HepG2 (cell line): ENCODE data around the gene EXOC3L2. TPM values are rescaled to one million over a fixed set of nuclear protein-coding genes. Genes with fewer than 3 reads are reported as not detected.

Experiments
- ATF7-NPFF ChIP-seq: sonication (generic); formaldehyde crosslinking; IDR thresholded peaks from 2 replicates; pipeline ENCODE4 v1.8.1; 2023; ENCODE audit warnings: mild to moderate bottlenecking, low read depth, missing genetic modification reagents, moderate library complexity
- EHMT2 ChIP-seq: fragments of 200-600 bp; sonication (generic); IDR thresholded peaks from 2 replicates; pipeline ENCODE4 v1.7.0; 2017; ENCODE audit warnings: antibody characterized with exemption, low read depth, low read length, borderline replicate concordance
- EP300 ChIP-seq, 3 experiments: sonication (generic) in 1 of 3; formaldehyde crosslinking in 1 of 3; IDR thresholded peaks; 2 replicates each; pipeline versions ENCODE4 v1.5.1 to v1.6.1; 2011 to 2020; ENCODE audit warnings: low read depth in 2 of 3, low read length in 2 of 3, borderline replicate concordance in 1 of 3, improper control_type of control experiment in 1 of 3, mild to moderate bottlenecking in 1 of 3, missing genetic modification reagents in 1 of 3, moderate library complexity in 1 of 3
- GATAD2A ChIP-seq: IDR thresholded peaks from 2 replicates; pipeline ENCODE4 v1.6.1; 2016
- LRRFIP1 ChIP-seq: sonication (generic); formaldehyde crosslinking; conservative IDR thresholded peaks from 2 replicates; pipeline ENCODE4 v1.4.0; 2020; ENCODE audit warnings: missing genetic modification reagents
- RBM39 ChIP-seq: fragments of 200-400 bp; formaldehyde crosslinking; IDR thresholded peaks from one replicate; pipeline ENCODE4 v1.6.1; 2018; ENCODE audit warnings: antibody characterized with exemption, mild to moderate bottlenecking, low read depth, low read length; ENCODE audit not compliant: poor library complexity, severe bottlenecking
- RXRB ChIP-seq: IDR thresholded peaks from 2 replicates; pipeline ENCODE4 v1.6.1; 2016; ENCODE audit warnings: borderline replicate concordance, missing genetic modification reagents, missing compliant biosample characterization
- SIN3B ChIP-seq: fragments of 150-350 bp; IDR thresholded peaks from 2 replicates; pipeline ENCODE4 v1.6.1; 2014; ENCODE audit warnings: low read length
- TMF1 ChIP-seq: sonication (generic); formaldehyde crosslinking; IDR thresholded peaks from 2 replicates; pipeline ENCODE4 v1.8.1; 2022; ENCODE audit warnings: low read depth, missing genetic modification reagents
- ZNF160 ChIP-seq: sonication (generic); formaldehyde crosslinking; IDR thresholded peaks from 2 replicates; pipeline ENCODE4 v1.8.0; 2022; ENCODE audit warnings: mild to moderate bottlenecking, inconsistent platforms, missing genetic modification reagents
- ZNF264 ChIP-seq: sonication (generic); formaldehyde crosslinking; IDR thresholded peaks from 2 replicates; pipeline ENCODE4 v1.4.0; 2020; ENCODE audit warnings: missing genetic modification reagents
- ZNF691 ChIP-seq: sonication (generic); formaldehyde crosslinking; IDR thresholded peaks from 2 replicates; pipeline ENCODE4 v1.4.0; 2020; ENCODE audit warnings: missing genetic modification reagents, low read depth, mild to moderate bottlenecking, borderline replicate concordance
- ZNF720 ChIP-seq: sonication (generic); formaldehyde crosslinking; IDR thresholded peaks from 2 replicates; pipeline ENCODE4 v1.4.0; 2020; ENCODE audit warnings: missing genetic modification reagents
- ZNF724P ChIP-seq: sonication (generic); formaldehyde crosslinking; IDR thresholded peaks from 2 replicates; pipeline ENCODE4 v1.8.0; 2022; ENCODE audit warnings: missing genetic modification reagents, borderline replicate concordance
- ZNF746 ChIP-seq: sonication (generic); formaldehyde crosslinking; IDR thresholded peaks from 2 replicates; pipeline ENCODE4 v1.8.0; 2022; ENCODE audit warnings: mild to moderate bottlenecking, missing genetic modification reagents
- polyA plus RNA-seq, 8 experiments: library from polyadenylated mRNA; depleted of rRNA in 3 of 8; stranded (reverse) in 7 of 8; unstranded in 1 of 8; fragments of >200 nt; fragmentation: Illumina TruSeq in 4 of 8; extraction: Trizol in 4 of 8; gene quantifications; 2 replicates each; pipeline versions ENCODE4 v1.2.1 to v1.2.3, GENCODE V29; 2011 to 2016; ENCODE audit warnings: low read depth in 4 of 8, missing spikeins in 1 of 8, mixed read lengths in 1 of 8; ENCODE audit not compliant: insufficient read depth in 1 of 8
- total RNA-seq, 5 experiments: library from RNA; depleted of rRNA; stranded (reverse); fragments of >200 nt; fragmentation: Illumina TruSeq; extraction: Trizol; gene quantifications; 2 replicates each; pipeline ENCODE4 v1.2.3, GENCODE V29; 2016; ENCODE audit warnings: low read depth in 1 of 5
- TF ChIP-seq, protein P1 (sequence below): sonication (generic); formaldehyde crosslinking; IDR thresholded peaks from 2 replicates; pipeline ENCODE4 v1.4.0; 2020; ENCODE audit warnings: mild to moderate bottlenecking, missing genetic modification reagents, borderline replicate concordance

The EXOC3L2 gene
- total and polyA plus RNA-seq, 2 of the 13 experiments (the other 11 are each of a cell fraction or from before 2014, with no cell fraction given): 0.21 TPM; not detected in 1

GRCh38 chr19:45178262-45179071, 66.7 kb downstream of the EXOC3L2 start, which contains the start of gene BLOC1S3 (continued):
- TF ChIP-seq, protein P1, sequence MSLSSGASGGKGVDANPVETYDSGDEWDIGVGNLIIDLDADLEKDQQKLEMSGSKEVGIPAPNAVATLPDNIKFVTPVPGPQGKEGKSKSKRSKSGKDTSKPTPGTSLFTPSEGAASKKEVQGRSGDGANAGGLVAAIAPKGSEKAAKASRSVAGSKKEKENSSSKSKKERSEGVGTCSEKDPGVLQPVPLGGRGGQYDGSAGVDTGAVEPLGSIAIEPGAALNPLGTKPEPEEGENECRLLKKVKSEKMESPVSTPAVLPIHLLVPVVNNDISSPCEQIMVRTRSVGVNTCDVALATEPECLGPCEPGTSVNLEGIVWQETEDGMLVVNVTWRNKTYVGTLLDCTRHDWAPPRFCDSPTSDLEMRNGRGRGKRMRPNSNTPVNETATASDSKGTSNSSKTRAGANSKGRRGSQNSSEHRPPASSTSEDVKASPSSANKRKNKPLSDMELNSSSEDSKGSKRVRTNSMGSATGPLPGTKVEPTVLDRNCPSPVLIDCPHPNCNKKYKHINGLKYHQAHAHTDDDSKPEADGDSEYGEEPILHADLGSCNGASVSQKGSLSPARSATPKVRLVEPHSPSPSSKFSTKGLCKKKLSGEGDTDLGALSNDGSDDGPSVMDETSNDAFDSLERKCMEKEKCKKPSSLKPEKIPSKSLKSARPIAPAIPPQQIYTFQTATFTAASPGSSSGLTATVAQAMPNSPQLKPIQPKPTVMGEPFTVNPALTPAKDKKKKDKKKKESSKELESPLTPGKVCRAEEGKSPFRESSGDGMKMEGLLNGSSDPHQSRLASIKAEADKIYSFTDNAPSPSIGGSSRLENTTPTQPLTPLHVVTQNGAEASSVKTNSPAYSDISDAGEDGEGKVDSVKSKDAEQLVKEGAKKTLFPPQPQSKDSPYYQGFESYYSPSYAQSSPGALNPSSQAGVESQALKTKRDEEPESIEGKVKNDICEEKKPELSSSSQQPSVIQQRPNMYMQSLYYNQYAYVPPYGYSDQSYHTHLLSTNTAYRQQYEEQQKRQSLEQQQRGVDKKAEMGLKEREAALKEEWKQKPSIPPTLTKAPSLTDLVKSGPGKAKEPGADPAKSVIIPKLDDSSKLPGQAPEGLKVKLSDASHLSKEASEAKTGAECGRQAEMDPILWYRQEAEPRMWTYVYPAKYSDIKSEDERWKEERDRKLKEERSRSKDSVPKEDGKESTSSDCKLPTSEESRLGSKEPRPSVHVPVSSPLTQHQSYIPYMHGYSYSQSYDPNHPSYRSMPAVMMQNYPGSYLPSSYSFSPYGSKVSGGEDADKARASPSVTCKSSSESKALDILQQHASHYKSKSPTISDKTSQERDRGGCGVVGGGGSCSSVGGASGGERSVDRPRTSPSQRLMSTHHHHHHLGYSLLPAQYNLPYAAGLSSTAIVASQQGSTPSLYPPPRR (CRISPR knock-in tag): 0 out of 2 replicates have a peak, but pooled peaks have one; percentile 17
- peak in 1 of 2 experiments; percentile 8; a peak in 1 of 4 replicates for TF ChIP-seq EP300 (IDR thresholded peaks at IDR 0.05; ENCODE audit: low read depth in 2 of 2, low read length in 2 of 2)
- TF ChIP-seq EP300 (CRISPR knock-in tag; IDR thresholded peaks at IDR 0.05; ENCODE audit: borderline replicate concordance): no peak
- no peak; the same call in 1 of the 2 replicates for TF ChIP-seq EHMT2
- TF ChIP-seq LRRFIP1 (CRISPR knock-in tag): no peak
- TF ChIP-seq RBM39: peak; percentile 9
- peak; percentile 25; the same call in 1 of the 2 replicates for TF ChIP-seq GATAD2A (CRISPR knock-in tag)
- TF ChIP-seq RXRB (CRISPR knock-in tag): peak; percentile 3; the same call in 1 of the 2 replicates
- TF ChIP-seq ATF7-NPFF (CRISPR knock-in tag): peak; percentile 10; the same call in 1 of the 2 replicates
- 0 out of 2 replicates have a peak, but pooled peaks have one; percentile 41 for TF ChIP-seq ZNF160
- TF ChIP-seq ZNF746 (CRISPR knock-in tag): no peak
- no peak for TF ChIP-seq TMF1 (CRISPR knock-in tag)
- 0 out of 2 replicates have a peak, but pooled peaks have one; percentile 26 for TF ChIP-seq ZNF724P (CRISPR knock-in tag)
- 0 out of 2 replicates have a peak, but pooled peaks have one; percentile 21 for TF ChIP-seq ZNF691
- TF ChIP-seq SIN3B: peak; percentile 81
- peak; percentile 69; the same call in 1 of the 2 replicates for TF ChIP-seq ZNF264 (CRISPR knock-in tag)
- TF ChIP-seq ZNF720 (CRISPR knock-in tag): no peak
